HL-60 (cell line): ENCODE measurements around the gene XXYLT1.

ENCODE experiments used
- GABPA ChIP-seq: IDR thresholded peaks from 2 replicates; pipeline ENCODE4 v1.6.1; 2012; ENCODE audit warnings: low read depth
- POLR2AphosphoS5 ChIP-seq: IDR thresholded peaks from 2 replicates; pipeline ENCODE4 v1.6.1; 2012; ENCODE audit warnings: low read depth
- SPI1 ChIP-seq: IDR thresholded peaks from 2 replicates; pipeline ENCODE4 v1.6.1; 2012; ENCODE audit warnings: low read depth, mild to moderate bottlenecking, borderline replicate concordance
- TF ChIP-seq, protein P1 (sequence below): IDR thresholded peaks from one replicate; pipeline ENCODE4 v1.5.1; 2011; ENCODE audit warnings: low read length, control low read depth, inconsistent platforms; ENCODE audit not compliant: insufficient read depth
- TF ChIP-seq, protein P2 (sequence below): IDR thresholded peaks from 2 replicates; pipeline ENCODE4 v1.6.1; 2012; ENCODE audit warnings: low read depth; ENCODE audit not compliant: insufficient replicate concordance

DNA sequence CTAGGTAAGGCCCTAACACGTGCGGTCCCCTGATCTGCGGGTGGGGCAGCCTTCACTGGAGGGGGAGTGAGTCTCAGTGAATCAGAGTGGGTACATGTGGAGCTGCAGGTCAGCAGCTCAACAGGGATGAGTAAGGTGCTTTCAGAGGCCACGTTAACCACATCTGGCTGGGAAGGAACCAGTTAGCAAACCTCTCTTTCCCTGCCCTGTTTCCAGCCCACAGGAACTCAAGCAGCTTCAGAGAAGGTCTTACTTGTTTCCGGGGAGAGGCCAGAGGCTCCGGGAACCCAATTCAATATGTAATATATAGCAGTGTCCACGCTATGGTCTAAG lies 175.3 kb downstream of the XXYLT1 start:
- no peak for TF ChIP-seq POLR2AphosphoS5
- TF ChIP-seq, protein P1, sequence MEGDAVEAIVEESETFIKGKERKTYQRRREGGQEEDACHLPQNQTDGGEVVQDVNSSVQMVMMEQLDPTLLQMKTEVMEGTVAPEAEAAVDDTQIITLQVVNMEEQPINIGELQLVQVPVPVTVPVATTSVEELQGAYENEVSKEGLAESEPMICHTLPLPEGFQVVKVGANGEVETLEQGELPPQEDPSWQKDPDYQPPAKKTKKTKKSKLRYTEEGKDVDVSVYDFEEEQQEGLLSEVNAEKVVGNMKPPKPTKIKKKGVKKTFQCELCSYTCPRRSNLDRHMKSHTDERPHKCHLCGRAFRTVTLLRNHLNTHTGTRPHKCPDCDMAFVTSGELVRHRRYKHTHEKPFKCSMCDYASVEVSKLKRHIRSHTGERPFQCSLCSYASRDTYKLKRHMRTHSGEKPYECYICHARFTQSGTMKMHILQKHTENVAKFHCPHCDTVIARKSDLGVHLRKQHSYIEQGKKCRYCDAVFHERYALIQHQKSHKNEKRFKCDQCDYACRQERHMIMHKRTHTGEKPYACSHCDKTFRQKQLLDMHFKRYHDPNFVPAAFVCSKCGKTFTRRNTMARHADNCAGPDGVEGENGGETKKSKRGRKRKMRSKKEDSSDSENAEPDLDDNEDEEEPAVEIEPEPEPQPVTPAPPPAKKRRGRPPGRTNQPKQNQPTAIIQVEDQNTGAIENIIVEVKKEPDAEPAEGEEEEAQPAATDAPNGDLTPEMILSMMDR = no peak
- TF ChIP-seq, protein P2, sequence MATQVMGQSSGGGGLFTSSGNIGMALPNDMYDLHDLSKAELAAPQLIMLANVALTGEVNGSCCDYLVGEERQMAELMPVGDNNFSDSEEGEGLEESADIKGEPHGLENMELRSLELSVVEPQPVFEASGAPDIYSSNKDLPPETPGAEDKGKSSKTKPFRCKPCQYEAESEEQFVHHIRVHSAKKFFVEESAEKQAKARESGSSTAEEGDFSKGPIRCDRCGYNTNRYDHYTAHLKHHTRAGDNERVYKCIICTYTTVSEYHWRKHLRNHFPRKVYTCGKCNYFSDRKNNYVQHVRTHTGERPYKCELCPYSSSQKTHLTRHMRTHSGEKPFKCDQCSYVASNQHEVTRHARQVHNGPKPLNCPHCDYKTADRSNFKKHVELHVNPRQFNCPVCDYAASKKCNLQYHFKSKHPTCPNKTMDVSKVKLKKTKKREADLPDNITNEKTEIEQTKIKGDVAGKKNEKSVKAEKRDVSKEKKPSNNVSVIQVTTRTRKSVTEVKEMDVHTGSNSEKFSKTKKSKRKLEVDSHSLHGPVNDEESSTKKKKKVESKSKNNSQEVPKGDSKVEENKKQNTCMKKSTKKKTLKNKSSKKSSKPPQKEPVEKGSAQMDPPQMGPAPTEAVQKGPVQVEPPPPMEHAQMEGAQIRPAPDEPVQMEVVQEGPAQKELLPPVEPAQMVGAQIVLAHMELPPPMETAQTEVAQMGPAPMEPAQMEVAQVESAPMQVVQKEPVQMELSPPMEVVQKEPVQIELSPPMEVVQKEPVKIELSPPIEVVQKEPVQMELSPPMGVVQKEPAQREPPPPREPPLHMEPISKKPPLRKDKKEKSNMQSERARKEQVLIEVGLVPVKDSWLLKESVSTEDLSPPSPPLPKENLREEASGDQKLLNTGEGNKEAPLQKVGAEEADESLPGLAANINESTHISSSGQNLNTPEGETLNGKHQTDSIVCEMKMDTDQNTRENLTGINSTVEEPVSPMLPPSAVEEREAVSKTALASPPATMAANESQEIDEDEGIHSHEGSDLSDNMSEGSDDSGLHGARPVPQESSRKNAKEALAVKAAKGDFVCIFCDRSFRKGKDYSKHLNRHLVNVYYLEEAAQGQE = no peak
- no peak for TF ChIP-seq GABPA
- TF ChIP-seq SPI1 = no peak
